ENCODE measurements around the gene MGST2. TPM values are rescaled to one million over a fixed set of nuclear protein-coding genes. Genes with fewer than 3 reads are reported as not detected.

The MGST2 gene
- total and polyA plus RNA-seq, 10 of the 15 experiments (the other 5 are each of a cell fraction or from before 2014, with no cell fraction given) = 19.0 to 50.1 (median 30.6) TPM

- no peak overlapping the region for H2AFZ ChIP-seq (ENCODE audit: control insufficient read depth, low read depth, low read length)
- ChIA-PET POLR2A (no interaction called here), RAD21 (ENCODE audit: unreplicated experiment) (no interaction called here), SMC1A (ENCODE audit: uncharacterized antibody, unreplicated experiment) (no interaction called here), CTCF (no interaction called here)
- H4K20me1 ChIP-seq (ENCODE audit: control insufficient read depth, insufficient read depth) = no peaks in the 10 kb centered on the region
- no peak for FAIRE-seq
- H3K27ac ChIP-seq (ENCODE audit: control insufficient read depth, insufficient read depth) = no peak overlapping the region
- H3K4me3 ChIP-seq = no peak overlapping the region
- 47% methylated on average over 16 of the region's 16 CpGs for WGBS (ENCODE audit: insufficient coverage, insufficient replicate concordance, low lambda C conversion rate, missing lambda C conversion rate)
- H3K79me2 ChIP-seq (ENCODE audit: control insufficient read depth, insufficient read depth, low read length) = no peaks in the 10 kb centered on the region
- H3K4me2 ChIP-seq (ENCODE audit: control insufficient read depth, insufficient read depth) = no peak overlapping the region
- no peak overlapping the region for H3K9ac ChIP-seq (ENCODE audit: control insufficient read depth, insufficient read depth, low read length)
- H3K9me3 ChIP-seq (replicated peaks; ENCODE audit: control insufficient read depth, insufficient read depth, low read length) = no peaks in the 10 kb centered on the region
- no peaks in the 10 kb centered on the region for H3K27me3 ChIP-seq (replicated peaks in 1 of 2; ENCODE audit: control insufficient read depth in 2 of 2, insufficient read depth in 2 of 2, low read length in 1 of 2)
- DNase-seq (ENCODE audit: low read depth, low spot score) = no peak
- ATAC-seq = no peak
- H3K4me1 ChIP-seq (ENCODE audit: control insufficient read depth, insufficient read depth, low read length) = no peaks in the 10 kb centered on the region
- in situ Hi-C loops (cut with MboI) (no loop called here), intact Hi-C loops (cut with micrococcal nuclease; ENCODE audit: unreplicated experiment) (no loop called here)
- TF ChIP-seq EED (IDR thresholded peaks at IDR 0.05; ENCODE audit: low read depth) (no peak), RCOR1 (conservative IDR thresholded peaks at IDR 0.05; ENCODE audit: low read depth, low read length) (no peak), SUPT20H (IDR thresholded peaks at IDR 0.05; ENCODE audit: borderline replicate concordance, control insufficient read depth, low read depth, low read length) (no peak), STAT3 (IDR thresholded peaks at IDR 0.05; ENCODE audit: low read depth, low read length) (no peak), STAT1 (conservative IDR thresholded peaks at IDR 0.05) (no peak), IRF4 (IDR thresholded peaks at IDR 0.05; ENCODE audit: low read depth, low read length) (no peak), E2F4 (IDR thresholded peaks at IDR 0.05; ENCODE audit: low read depth, low read length) (no peak)
- H3K36me3 ChIP-seq (ENCODE audit: control insufficient read depth in 2 of 2, insufficient read depth in 2 of 2, low read length in 1 of 2) = no peaks in the 10 kb centered on the region; a peak in 1 of 4 replicates
- no TSS peak for BruUV-seq (replicated peaks)
Measured at GRCh38 chr4:139719381-139720101, 53.9 kb downstream of the MGST2 start.
